Sigmoid colon (tissue), 7 donors: ENCODE results near the gene TFF1. TPM values are rescaled to one million over a fixed set of nuclear protein-coding genes. Genes with fewer than 3 reads are reported as not detected.

Source experiments
- DNase-seq: peaks from one replicate; pipeline ENCODE4 v3.0.0-alpha.2; 2019
- H3K27ac ChIP-seq, 4 donors: fragments of 200-600 bp; sonication (generic); one replicate each; pipeline ENCODE4 v1.5.1; 2016 to 2019; ENCODE audit warnings: mild to moderate bottlenecking in 1 of 4
- H3K27me3 ChIP-seq, 3 donors: fragments of 200-600 bp; sonication (generic); one replicate each; pipeline ENCODE4 v1.5.1; 2019; ENCODE audit warnings: mild to moderate bottlenecking in 1 of 3
- H3K36me3 ChIP-seq, 4 donors: fragments of 200-600 bp; sonication (generic); one replicate each; pipeline ENCODE4 v1.5.1; 2016 to 2019
- H3K4me1 ChIP-seq, 4 donors: fragments of 200-600 bp; sonication (generic); one replicate each; pipeline ENCODE4 v1.5.1; 2017 to 2019
- H3K4me3 ChIP-seq, 4 donors: fragments of 200-600 bp; sonication (generic); one replicate each; pipeline ENCODE4 v1.5.1; 2017 to 2019; ENCODE audit warnings: mild to moderate bottlenecking in 2 of 4, moderate library complexity in 1 of 4
- H3K9me3 ChIP-seq, 4 donors: fragments of 200-600 bp in 3 of 4; sonication (generic) in 3 of 4; one replicate each; pipeline versions ENCODE4 v1.5.1 to v1.6.1; 2013 to 2019
- EP300 ChIP-seq, 4 donors: sonication (generic); formaldehyde crosslinking; IDR thresholded peaks; one replicate each; pipeline ENCODE4 v1.6.1; 2017; ENCODE audit warnings: antibody characterized with exemption in 4 of 4
- POLR2A ChIP-seq, 2 donors: fragments of 450-650 bp; IDR thresholded peaks; one replicate each; pipeline ENCODE4 v1.6.1; 2016; ENCODE audit warnings: antibody characterized with exemption in 2 of 2, mild to moderate bottlenecking in 2 of 2, moderate library complexity in 2 of 2
- POLR2AphosphoS5 ChIP-seq, 4 donors: sonication (generic); formaldehyde crosslinking; IDR thresholded peaks; one replicate each; pipeline ENCODE4 v1.6.1; 2017; ENCODE audit warnings: antibody characterized with exemption in 4 of 4
- WGBS, 2 donors: extraction: QIAGEN DNeasy Blood & Tissue Kit; methylation state at CpG; one replicate each; pipeline ENCODE4 v1.1.7; 2013; 5-methylcytosine and 5-hydroxymethylcytosine counted together
- intact Hi-C: fragments of 100-400 bp; cut with DNase I; formaldehyde crosslinking; loops from one replicate; pipeline ENCODE4 v1.15.1; 2023
- polyA plus RNA-seq, 3 donors: library from polyadenylated mRNA; stranded (reverse); fragments of 200-250 nt; gene quantifications; one replicate each; pipeline ENCODE4 v1.2.3, GENCODE V29; 2013
- total RNA-seq, 4 donors: library from RNA; depleted of rRNA; stranded (reverse); fragments of >200 nt; gene quantifications; one replicate each; pipeline ENCODE4 v1.1.0, GENCODE V29; 2016
- TF ChIP-seq, protein P1 (sequence below), 4 experiments: fragments of 450-650 bp in 3 of 4; fragments of 200-600 bp in 1 of 4; IDR thresholded peaks; one replicate each; pipeline ENCODE4 v1.5.1; 2016 to 2019; ENCODE audit warnings: antibody characterized with exemption in 4 of 4, mild to moderate bottlenecking in 3 of 4, moderate library complexity in 2 of 4
- donor health status: healthy with polysubstance abuse.
- donor health status: Bipolar disorder and iron deficiency.
- donor health status: healthy.

Gene TFF1
- total and polyA plus RNA-seq, 7 donors = 1.1 to 706 (median 454) TPM; not detected in 3

DNA sequence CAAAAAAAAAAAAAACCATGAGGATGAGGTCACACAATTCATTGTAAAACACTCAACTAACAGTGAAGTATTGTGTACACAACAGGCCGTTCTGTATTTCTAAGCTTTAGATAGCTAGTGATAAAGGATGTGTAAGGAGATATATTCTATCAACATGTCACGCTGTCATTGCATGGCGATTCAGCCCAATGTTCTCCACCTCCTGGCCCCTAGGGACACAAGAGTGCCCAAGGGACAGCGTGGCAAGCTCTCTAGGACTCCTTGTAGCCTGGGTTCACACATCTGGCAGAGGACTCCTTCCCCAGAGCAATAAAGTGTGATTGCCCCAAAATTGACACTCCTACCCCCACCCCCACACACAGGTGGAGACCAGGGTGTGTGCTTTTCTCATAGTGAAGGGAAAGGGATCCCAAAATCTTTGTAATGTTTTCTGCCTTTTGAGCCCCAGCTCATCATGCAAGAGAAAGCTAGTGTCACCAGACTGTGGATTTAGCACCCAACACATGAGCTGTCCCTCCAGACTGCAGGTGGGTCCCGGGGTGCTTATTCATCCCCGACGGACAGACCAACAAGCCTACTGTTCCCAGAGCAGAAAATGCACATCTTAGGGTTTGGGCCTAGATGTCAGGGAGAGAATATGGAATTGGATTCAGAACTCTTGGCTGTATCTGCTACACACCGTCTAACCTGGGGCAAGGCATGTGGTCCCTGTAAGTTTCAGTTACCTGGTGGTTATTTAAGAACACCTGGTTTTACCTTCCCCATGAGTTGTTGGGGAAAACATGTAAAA, 18.0 kb upstream of the TFF1 start:
- Histone ChIP-seq H3K27me3 (peaks cover 3 to 20% (median 3%) of the 10 kb centered on the region in 3 donors), H3K4me1 (no peaks in the 10 kb centered on the region), H3K27ac (no peak overlapping the region), H3K4me3 (no peak overlapping the region), H3K9me3 (peaks cover 0 to 4% (median 0%) of the 10 kb centered on the region in 4 donors), H3K36me3 (no peaks in the 10 kb centered on the region)
- TF ChIP-seq, protein P1, sequence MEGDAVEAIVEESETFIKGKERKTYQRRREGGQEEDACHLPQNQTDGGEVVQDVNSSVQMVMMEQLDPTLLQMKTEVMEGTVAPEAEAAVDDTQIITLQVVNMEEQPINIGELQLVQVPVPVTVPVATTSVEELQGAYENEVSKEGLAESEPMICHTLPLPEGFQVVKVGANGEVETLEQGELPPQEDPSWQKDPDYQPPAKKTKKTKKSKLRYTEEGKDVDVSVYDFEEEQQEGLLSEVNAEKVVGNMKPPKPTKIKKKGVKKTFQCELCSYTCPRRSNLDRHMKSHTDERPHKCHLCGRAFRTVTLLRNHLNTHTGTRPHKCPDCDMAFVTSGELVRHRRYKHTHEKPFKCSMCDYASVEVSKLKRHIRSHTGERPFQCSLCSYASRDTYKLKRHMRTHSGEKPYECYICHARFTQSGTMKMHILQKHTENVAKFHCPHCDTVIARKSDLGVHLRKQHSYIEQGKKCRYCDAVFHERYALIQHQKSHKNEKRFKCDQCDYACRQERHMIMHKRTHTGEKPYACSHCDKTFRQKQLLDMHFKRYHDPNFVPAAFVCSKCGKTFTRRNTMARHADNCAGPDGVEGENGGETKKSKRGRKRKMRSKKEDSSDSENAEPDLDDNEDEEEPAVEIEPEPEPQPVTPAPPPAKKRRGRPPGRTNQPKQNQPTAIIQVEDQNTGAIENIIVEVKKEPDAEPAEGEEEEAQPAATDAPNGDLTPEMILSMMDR (IDR thresholded peaks at IDR 0.05) = no peak
- TF ChIP-seq EP300 (IDR thresholded peaks at IDR 0.05) (no peak), POLR2A (IDR thresholded peaks at IDR 0.05) (no peak)
- 42 to 64% methylated on average over 8 of the region's 8 CpGs for WGBS, 2 donors
- DNase-seq = no peak
- intact Hi-C loops = no loop called here

DNA sequence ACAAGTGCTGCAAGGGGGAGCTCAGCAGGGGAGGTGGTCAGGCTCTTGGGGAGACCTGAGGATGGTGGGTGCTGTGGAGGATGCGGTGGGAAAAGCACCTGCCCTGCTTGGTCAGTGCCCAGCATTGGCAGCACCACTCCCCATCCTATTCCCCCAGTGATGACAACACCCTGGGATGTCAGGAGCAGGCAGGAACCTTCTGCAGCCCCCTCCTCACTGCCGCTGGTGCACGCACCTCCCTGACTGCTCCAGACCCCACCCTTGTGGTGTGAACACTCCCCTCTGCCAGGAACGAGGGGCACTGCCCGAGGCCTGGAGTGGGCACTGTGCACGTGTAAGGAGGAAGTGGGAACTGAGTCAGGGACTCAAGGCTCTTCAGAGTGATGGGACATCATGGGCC, 17.0 kb upstream of the TFF1 start:
- Histone ChIP-seq H3K4me1 (no peaks in the 10 kb centered on the region), H3K36me3 (no peaks in the 10 kb centered on the region), H3K9me3 (peaks cover 0 to 4% (median 0%) of the 10 kb centered on the region in 4 donors), H3K27ac (no peak overlapping the region), H3K27me3 (peaks cover 0 to 18% (median 0%) of the 10 kb centered on the region in 3 donors), H3K4me3 (no peak overlapping the region)
- no peak for DNase-seq
- intact Hi-C loops = no loop called here
- WGBS, 2 donors = 77 to 86% methylated on average over 6 of the region's 6 CpGs
- TF ChIP-seq, protein P1 (IDR thresholded peaks at IDR 0.05) = no peak
- TF ChIP-seq POLR2A (IDR thresholded peaks at IDR 0.05) (no peak), EP300 (IDR thresholded peaks at IDR 0.05) (no peak), POLR2AphosphoS5 (IDR thresholded peaks at IDR 0.05) (no peak)

DNA sequence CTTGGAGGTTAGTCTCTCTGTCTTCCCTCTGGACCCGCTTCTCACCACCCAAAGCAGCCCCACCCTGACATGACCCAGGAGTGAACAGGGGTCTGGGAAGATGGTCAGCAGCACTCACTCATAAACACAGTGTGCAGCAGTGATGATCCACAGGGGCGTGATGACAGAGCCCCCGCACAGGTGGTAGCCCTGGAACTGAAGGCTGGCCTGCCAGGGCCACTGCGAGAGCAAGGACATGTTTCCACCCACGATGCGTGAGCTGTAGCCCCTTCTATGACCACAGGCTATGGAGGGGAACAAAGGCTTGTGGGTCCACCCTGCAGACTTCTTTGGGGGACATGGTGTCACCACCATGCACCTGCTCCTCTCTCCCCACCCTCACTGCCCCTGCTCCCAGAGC, 16.6 kb upstream of the TFF1 start:
- 96 to 98% methylated on average over 6 of the region's 6 CpGs for WGBS, 2 donors
- TF ChIP-seq, protein P1 (IDR thresholded peaks at IDR 0.05) = no peak
- TF ChIP-seq POLR2A (IDR thresholded peaks at IDR 0.05) (no peak), POLR2AphosphoS5 (IDR thresholded peaks at IDR 0.05) (no peak), EP300 (IDR thresholded peaks at IDR 0.05) (no peak)
- intact Hi-C loops = no loop called here
- H3K9me3 ChIP-seq = peaks cover 0 to 4% (median 0%) of the 10 kb centered on the region in 4 donors
- no peaks in the 10 kb centered on the region for H3K4me1 ChIP-seq
- H3K27me3 ChIP-seq = peaks cover 0 to 17% (median 0%) of the 10 kb centered on the region in 3 donors
- H3K4me3 ChIP-seq = no peak overlapping the region
- DNase-seq = no peak
- no peaks in the 10 kb centered on the region for H3K36me3 ChIP-seq
- no peak overlapping the region for H3K27ac ChIP-seq

DNA sequence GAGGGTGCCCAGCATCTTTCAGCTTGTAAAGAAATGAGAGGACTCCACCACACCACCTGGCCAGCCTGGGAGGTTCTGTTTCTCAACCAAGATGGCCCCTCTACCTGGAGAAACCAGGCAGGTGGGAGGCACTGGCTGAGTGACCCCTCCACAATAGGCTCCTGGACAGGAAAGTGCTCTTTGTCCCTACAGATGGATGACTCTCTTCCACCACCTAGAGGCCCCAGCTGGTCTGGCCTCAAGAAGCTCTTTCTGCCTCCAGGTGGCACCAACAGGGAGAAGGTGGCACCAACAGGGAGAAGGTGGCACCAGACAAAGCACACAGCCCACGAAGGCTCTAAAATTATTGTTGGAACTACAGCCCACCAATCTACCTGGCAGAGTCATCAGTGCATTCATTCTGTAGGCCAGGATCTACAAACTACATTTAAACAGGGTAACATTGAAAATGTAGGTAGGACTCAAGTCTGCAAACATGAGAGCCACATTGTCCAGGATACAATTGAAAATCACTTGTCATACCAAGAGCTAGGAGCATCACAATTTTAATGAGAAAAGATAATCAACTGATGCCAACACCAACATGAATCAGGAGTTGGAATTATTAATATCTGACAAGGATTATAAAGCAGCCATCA, 15.1 kb upstream of the TFF1 start:
- intact Hi-C loops = no loop called here
- 14 to 60% methylated on average over 1 of the region's 1 CpG for WGBS, 2 donors
- no peak for DNase-seq
- TF ChIP-seq POLR2A (IDR thresholded peaks at IDR 0.05) = no peak
- TF ChIP-seq, protein P1 (IDR thresholded peaks at IDR 0.05) = peak in 1 of 4 experiments; percentile 76
- H3K36me3 ChIP-seq = no peaks in the 10 kb centered on the region
- peaks cover 0 to 16% (median 0%) of the 10 kb centered on the region in 3 donors for H3K27me3 ChIP-seq
- no peak overlapping the region for H3K4me3 ChIP-seq
- no peaks in the 10 kb centered on the region for H3K4me1 ChIP-seq
- H3K9me3 ChIP-seq = peaks cover 0 to 4% (median 0%) of the 10 kb centered on the region in 4 donors
- no peak overlapping the region for H3K27ac ChIP-seq
